Measurements from ENCODE around the gene PTBP3.
"Not testable (repeated sequence)": the region's sequence is repeated elsewhere in the genome, so short reads cannot be mapped to it uniquely, and the experiment has no call there.

PTBP3 gene

DNA sequence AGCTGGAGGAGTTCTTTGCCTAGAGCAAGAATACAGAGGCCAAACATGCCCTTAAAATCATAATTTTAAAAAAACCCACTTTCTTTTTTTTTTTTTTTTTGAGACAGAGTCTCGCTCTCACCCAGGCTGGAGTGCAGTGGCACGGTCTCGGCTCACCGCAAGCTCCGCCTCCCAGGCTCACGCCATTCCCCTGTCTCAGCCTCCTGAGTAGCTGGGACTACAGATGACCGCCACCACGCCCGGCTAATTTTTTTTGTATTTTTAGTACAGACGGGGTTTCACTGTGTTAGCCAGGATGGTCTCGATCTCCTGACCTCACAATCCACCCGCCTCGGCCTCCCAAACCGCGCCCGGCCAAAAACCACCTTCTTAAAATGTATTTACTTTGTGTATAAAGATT is 66.3 kb downstream of the PTBP3 start:
- DNase-seq, result not testable (repeated sequence)

DNA sequence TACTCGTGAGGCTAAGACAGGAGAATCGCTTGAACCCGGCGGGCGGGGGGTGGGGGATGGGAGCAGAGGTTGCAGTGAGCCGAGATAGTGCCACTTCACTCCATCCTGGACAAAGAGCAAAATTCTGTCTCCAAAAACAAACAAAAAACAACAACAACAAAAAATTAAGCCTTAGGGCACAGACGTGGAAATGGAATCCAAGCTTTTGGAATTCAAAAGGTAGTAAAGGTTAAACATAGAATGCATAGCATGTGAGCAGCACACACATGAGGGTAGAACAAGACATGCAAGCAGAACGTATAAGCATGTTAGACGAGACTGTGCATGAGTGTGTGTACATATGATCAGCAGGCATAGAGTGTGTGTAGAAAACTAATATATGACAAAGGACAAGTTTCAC is 68.0 kb downstream of the PTBP3 start:
- no peak for DNase-seq

DNA sequence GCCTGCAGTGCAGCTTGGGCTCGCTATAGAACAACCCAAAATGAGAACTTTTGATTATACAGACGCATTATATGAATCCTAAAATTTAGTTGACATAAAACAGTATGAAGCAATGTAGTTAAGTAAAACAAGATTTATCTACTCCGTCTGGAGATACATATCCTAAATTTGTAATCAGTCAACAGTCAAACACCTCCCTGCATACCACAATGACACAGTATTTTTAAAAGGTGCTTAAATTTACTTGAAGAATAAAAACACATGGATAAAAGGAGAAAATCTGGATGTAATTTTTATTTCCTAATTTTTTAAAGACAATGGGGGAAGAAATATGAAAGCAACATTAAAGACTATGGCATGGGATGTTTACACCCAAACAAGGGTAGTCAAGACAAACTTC is 70.8 kb downstream of the PTBP3 start:
- DNase-seq, result no peak

GRCh38 chr9:112261133-112261532 is 72.3 kb downstream of the PTBP3 start:
- DNase-seq, result no peak

DNA sequence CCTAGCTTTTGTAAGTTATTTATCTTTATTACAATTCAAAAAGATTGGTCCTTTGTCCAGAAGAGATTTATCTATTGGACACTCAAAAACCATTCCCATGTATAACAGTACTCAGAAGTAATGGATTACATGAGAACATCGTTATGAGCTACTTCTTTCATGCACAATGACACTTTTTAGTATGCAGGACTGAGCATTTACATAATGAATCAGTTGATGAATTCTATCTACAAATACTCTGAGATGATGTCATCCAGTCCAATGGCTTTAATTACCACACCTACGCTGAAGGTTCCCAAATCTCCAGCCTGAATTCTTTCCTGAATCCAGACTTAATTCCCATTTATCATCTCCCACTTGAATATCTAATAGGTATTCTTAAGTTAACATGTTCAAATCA is 75.3 kb downstream of the PTBP3 start:
- no peak for DNase-seq

DNA sequence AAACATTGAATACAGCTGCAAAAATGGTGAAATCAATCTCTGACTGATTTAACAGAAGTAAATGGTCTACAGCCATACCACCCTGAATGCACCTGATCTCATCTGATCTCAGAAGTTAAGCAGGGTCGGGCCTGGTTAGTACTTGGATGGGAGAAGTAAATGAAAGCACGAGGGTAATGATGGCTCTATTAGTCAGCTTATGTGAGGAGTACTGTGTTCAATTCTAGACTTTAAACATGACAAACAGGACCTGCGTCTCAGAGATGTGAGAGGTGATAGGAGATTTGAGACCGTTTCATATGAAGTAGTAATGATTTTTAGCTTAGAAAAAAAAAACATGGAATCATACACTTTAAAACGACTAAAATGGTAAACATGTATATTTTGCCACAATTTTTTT is 81.2 kb downstream of the PTBP3 start:
- DNase-seq, result no peak

DNA sequence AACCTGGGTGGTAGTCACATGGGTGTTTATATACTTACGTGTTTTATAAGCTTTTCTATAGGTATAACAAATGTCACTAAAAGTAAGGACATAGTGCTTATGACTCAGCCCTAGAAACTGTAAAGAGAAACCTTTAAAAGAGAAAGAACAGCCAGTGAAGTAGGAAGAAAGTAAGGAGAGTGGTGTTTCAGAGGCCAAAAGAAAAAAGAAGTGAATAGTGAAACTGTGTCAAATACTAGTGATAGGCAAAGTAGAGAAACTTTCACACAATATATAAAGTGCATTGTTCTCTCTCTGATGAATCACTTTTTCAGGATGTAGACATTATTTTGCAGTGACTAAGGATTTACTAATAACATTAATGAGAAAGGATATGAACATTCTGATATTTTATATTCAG is 84.1 kb downstream of the PTBP3 start:
- DNase-seq, result peak; percentile 2

- DNase-seq, result peak; percentile 12
Measured at GRCh38 chr9:112248722-112249121, 84.7 kb downstream of the PTBP3 start.

DNA sequence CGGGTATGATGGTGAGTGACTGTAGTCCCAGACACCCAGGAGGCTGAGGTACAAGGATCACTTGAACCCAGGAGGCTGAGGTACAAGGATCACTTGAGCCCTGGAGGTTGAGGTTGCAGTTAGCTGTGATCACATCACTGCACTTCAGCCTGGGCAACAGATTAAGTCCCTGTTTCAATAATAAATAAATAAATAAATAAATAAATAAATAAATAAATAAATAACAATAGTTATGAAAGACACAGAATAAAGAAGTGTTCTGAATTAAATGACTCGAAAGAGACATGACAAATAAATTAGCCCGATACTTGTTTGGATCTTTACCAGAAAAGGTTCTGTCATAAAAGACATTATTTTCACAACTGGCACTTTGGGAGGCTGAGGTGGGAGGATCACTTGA is 86.3 kb downstream of the PTBP3 start:
- no peak for DNase-seq

DNA sequence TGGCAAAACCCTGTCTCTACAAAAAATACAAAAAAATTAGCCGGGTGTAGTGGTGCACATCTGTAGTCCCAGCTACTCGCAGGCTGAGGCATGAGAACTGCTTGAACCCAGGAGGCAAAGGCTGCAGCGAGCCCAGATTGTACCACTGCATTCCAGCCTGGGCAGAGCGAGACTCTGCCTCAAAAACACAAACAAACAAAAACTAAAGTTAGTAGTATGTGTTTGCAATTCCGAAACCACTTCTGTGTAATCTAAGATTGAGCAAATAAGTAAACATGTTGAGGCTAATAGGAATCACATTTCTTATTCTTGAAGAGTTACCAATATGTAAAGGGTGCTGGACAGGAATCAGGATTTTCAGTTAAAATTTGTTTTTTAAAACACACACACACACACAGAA is 88.3 kb downstream of the PTBP3 start:
- DNase-seq, result no peak

GRCh38 chr9:112242147-112242804 is 91.1 kb downstream of the PTBP3 start:
- no peak for DNase-seq

DNA sequence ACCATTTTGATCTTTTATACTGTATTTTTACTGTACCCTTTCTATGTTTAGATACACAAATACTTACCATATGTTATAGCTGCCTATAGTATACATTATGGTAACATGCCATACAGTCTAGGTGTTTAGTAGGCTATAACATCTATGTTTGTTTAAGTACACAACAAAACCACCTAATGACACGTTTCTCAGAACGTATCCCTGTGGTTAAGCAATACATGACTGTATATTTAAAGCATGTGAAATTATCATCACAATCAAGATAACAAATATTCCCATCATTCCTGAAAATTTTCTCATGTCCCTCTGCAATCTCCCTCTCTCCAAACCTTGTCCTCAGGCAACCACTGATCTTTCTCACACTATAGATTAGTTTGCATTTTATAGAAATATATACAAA is 91.9 kb downstream of the PTBP3 start:
- no peak for DNase-seq

DNA sequence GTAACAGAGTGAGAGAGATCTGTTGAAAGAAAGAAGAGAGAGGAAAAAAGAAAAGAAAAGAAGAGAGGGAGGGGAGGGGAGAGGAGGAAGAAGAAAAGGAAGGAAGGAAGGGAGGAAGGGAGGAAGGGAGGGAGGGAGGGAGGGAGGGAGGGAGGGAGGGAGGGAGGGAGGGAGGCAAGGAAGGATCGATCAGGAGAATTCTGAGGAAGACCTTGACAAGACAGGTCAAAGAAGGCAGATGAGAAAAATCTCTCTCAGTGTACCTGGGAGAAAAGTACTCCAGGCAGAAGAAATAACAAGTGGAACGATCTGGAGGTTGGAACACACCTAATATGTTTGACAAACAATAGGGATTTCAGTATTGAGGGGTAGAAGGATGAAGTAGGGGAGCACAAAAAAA is 93.7 kb downstream of the PTBP3 start:
- DNase-seq, result no peak

DNA sequence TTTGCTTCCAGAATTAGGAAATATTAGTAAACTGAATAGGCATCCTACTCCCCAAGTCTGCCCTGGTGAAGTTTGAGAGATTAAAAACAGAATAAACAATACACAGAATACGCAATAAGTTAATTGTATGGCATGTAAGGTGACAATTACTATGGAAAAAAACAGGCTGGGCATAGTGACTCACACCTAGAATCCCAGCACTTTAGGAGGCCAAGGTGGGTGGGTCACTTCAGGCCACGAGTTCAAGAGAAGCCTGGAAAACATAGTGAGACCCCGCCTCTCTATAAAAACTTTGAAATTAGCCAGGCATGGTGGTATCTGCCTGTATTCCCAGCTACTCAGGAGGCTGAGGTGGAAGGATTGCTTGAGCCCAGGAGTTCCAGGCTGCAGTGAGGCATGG is 94.1 kb downstream of the PTBP3 start:
- DNase-seq, result no peak

DNA sequence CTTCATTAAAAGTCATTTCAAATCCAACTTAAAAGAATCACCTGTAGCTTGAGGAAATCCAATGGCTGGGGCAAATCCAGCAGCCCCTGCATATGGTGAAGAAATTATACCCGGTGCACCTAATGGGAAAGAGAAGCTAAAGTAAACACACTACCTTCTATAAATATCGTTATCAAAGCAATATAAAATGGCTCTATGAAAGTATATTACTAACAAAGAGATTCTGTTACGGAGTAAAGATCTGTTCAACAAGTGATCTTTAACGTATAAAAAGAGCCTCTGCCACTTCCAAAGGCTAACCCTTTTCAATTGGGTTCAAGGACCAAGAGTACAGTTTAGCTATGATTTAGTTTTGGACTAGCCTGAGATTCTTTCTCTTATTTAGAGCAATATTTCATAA is 98.6 kb downstream of the PTBP3 start:
- DNase-seq, result no peak

GRCh38 chr9:112233769-112234168 is 99.7 kb downstream of the PTBP3 start:
- DNase-seq, result peak; percentile 65

GRCh38 chr9:112232233-112232632 is 101.2 kb downstream of the PTBP3 start:
- no peak for DNase-seq

- DNase-seq, result no peak
Measured at GRCh38 chr9:112226091-112226490, 107.3 kb downstream of the PTBP3 start.

DNA sequence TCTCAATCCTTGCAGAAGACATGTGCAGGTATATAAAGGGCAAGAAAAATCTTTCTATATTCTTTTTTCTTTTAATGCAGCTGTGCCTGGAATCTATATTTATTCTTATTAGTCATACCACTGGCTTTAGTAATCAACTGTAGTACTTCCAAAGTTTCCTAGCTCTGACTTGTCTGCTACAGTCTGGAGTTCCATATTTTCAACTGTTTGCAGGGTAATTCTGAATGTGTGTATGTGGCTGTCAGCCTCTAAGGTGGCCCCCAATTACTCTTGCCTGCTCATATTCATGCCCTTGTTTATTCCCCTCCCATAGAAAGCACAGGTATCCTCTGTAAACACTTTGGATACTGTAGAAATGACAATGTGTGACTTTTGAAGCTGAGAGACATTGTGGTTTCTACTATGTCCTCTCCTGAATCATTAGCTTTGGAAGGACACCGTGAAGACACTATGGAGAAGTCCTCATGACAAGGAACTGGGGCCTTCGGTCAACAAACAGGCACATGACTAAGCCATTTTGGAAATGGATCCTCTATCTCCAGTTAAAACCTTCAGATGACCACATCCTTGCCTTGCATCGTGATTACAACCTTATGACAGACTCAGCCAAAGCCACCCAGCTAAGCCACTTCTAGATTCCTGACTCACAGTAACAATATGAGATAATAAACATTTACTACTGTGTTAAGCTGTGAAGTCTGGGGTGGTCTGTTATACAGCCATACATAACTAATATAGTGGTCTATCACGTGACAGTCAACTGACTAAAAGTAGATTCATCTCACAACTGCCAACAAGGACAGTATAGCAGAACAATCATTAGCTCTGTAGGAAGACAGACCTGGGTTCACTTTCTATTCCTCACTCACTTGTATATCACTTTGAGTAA is 108.8 kb downstream of the PTBP3 start:
- DNase-seq, result peak; percentile 51

- no peak for DNase-seq
Measured at GRCh38 chr9:112218908-112219307, 114.5 kb downstream of the PTBP3 start.

GRCh38 chr9:112212926-112213325 is 120.5 kb downstream of the PTBP3 start:
- no peak for DNase-seq

GRCh38 chr9:112207451-112207850 is 126.0 kb downstream of the PTBP3 start:
- no peak for DNase-seq

DNA sequence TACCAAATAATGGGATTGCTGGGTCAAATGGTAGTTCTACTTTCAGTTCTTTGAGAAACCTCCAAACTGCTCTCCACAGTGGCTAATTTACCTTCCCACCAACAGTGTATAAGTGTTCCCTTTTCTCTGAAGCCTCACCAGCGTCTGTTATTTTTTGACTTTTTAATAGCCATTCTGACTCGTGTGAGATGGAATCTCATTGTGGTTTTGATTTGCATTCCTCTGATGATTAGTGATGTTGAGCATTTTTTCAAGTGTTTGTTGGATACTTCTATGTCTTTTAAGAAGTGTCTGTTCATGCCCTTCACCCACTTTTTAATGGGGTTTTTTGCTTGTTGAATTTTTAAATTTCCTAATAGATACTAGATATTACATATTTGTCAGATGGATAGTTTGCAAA is 129.9 kb downstream of the PTBP3 start:
- peak; percentile 71 for DNase-seq

GRCh38 chr9:112200711-112201110 is 132.7 kb downstream of the PTBP3 start:
- DNase-seq, result no peak

GRCh38 chr9:112198646-112199045 is 134.8 kb downstream of the PTBP3 start:
- DNase-seq, result no peak

All from fibroblast of upper back skin (primary cell).